Dendritic cell treated with granulocyte-macrophage colony-stimulating factor and Interleukin-4, amounts not matched to agents 40 ng/mL and 50 ng/mL, for 4 days (primary cell): ENCODE data around the gene SPTY2D1.
"Not testable (repeated sequence)": the region's sequence is repeated elsewhere in the genome, so short reads cannot be mapped to it uniquely, and the experiment has no call there.

Source experiments
- H3K27ac Mint-ChIP-seq: one replicate; pipeline ENCODE4 v1.8.0; 2022; ENCODE audit warnings: mild to moderate bottlenecking, mixed read lengths
- H3K27me3 Mint-ChIP-seq: one replicate; pipeline ENCODE4 v1.8.0; 2022; ENCODE audit warnings: mild to moderate bottlenecking, mixed read lengths
- H3K36me3 Mint-ChIP-seq: one replicate; pipeline ENCODE4 v1.8.0; 2022; ENCODE audit warnings: low read depth, mixed read lengths
- H3K4me1 Mint-ChIP-seq: one replicate; pipeline ENCODE4 v1.8.0; 2022; ENCODE audit warnings: low read depth, mixed read lengths
- H3K4me3 Mint-ChIP-seq: one replicate; pipeline ENCODE4 v1.8.0; 2022; ENCODE audit warnings: mild to moderate bottlenecking, moderate library complexity, mixed read lengths
- H3K9me3 Mint-ChIP-seq: one replicate; pipeline ENCODE4 v1.8.0; 2022; ENCODE audit warnings: mixed read lengths
- intact Hi-C: fragments of 100-400 bp; cut with micrococcal nuclease; formaldehyde crosslinking; loops from one replicate; pipeline ENCODE4 v1.15.0; 2022

SPTY2D1 gene

DNA sequence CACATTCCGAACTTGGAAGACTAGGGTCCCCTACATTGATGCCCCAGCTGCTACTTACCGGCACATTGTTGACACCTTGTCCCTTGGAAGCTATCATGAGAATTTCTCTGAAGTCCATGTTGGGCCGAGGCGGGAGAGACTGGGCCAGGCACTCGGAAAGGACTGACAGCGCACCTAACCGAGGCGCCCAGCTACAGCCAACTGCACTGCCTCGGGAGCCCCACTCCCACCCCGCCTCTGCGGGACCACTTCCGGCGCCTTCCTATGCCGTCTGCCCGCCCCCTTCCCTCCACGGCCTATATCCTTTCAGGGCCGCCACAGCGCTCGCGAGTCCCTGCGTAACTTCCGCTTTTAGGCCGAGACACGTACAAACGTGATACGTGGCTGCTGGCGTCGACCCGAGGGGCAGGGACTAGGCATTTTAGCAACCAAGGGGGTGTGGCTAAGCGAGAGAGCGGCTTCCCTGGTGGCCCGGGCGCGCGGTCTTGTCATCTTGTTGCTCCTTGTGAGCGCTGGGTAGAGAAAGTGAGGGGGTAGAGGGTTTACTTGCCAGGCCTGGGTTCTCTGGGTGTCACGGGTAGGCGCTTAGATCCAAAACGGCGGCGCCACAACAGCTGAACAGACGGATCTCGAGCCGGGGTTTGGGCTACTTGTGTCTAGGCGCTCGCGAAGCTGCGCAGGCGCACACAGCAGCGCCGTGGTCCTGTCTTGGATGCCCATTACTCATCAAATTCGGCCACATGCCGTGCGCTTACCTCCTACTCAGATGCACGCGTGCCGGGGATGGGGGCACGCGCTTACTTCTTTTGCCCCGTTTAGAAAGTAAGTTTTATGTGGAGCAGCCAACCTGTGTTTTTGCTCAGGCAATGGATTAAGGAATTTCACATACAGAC lies at the start of gene SPTY2D1:
SPTY2D1 (minus strand) TSS at position 203 of the 893 bp plus-strand sequence; CDS start at position 118, 85 bp downstream.
- Mint-ChIP-seq H3K36me3 (peaks cover 19% of the 10 kb centered on the region), H3K27ac (peak within 1 kb of the TSS; percentile 98), H3K4me1 (peaks cover 14% of the 10 kb centered on the region), H3K9me3 (no peaks in the 10 kb centered on the region), H3K4me3 (peak within 1 kb of the TSS; percentile 82), H3K27me3 (peaks cover 10% of the 10 kb centered on the region)
- intact Hi-C loops = loop anchor here (1.0 to 5.0 kb wide), 5 partner anchors 18 to 312 kb away; partner anchors contain the start of genes GTF2H1, HPS5, TMEM86A and TSG101

GRCh38 chr11:18682466-18682865 lies 48.3 kb upstream of the SPTY2D1 start:
- H3K36me3 Mint-ChIP-seq = no peaks in the 10 kb centered on the region

GRCh38 chr11:18681949-18682348 lies 47.8 kb upstream of the SPTY2D1 start:
- H3K9me3 Mint-ChIP-seq, intact Hi-C loops, H3K27ac Mint-ChIP-seq, H3K36me3 Mint-ChIP-seq, H3K4me3 Mint-ChIP-seq, H3K27me3 Mint-ChIP-seq, H3K4me1 Mint-ChIP-seq: not testable (repeated sequence)

More at GRCh38 chr11:18682466-18682865, 48.3 kb upstream of the SPTY2D1 start:
- intact Hi-C loops = no loop called here
- H3K27ac Mint-ChIP-seq = no peak overlapping the region
- peaks cover 7% of the 10 kb centered on the region for H3K27me3 Mint-ChIP-seq
- H3K4me3 Mint-ChIP-seq = no peak overlapping the region
- no peaks in the 10 kb centered on the region for H3K9me3 Mint-ChIP-seq
- no peaks in the 10 kb centered on the region for H3K4me1 Mint-ChIP-seq

DNA sequence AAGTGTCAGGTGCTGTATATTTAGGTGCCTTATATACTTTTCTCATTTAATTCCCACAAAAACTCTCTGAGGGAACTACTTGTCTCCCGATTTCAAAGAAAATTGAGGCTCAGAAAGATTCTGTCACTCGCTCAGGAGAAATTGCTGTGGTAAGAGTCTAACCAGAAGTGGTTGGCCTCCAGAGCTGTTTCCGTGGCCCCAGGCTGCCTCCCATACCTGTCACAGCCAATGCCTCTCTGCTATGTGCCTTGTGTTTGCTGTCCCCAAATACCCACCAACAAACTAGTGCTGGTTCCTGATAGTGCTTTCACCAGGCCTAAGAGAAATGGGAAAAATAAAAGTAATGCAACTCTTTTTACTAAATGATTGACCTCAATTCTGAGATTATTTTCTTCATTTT lies 43.4 kb upstream of the SPTY2D1 start:
- no peak overlapping the region for H3K4me3 Mint-ChIP-seq
- no peaks in the 10 kb centered on the region for H3K27me3 Mint-ChIP-seq
- no peaks in the 10 kb centered on the region for H3K9me3 Mint-ChIP-seq
- H3K36me3 Mint-ChIP-seq = no peaks in the 10 kb centered on the region
- no peak overlapping the region for H3K27ac Mint-ChIP-seq
- H3K4me1 Mint-ChIP-seq = peaks cover 17% of the 10 kb centered on the region
- intact Hi-C loops = no loop called here

DNA sequence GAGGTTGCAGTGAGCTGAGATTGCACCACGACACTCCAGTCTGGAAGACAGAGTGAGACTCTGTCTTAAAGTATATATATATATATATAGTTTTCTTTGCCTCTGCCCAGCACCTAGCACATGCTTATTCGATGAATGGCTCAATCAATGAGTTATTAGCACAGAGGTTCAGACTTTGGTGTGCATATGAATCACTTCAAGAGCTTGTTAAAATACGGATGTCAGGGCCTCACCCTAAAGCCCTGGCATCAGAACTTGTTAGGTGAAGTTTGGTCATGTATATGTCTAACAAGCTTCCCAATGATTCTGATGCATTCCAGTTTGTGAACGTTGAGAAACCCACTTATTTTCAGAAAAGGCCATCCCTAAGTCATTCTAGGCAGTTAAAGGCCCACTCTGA lies 42.7 kb upstream of the SPTY2D1 start:
- Mint-ChIP-seq H3K36me3 (no peaks in the 10 kb centered on the region), H3K27ac (no peak overlapping the region), H3K9me3 (no peaks in the 10 kb centered on the region), H3K4me1 (peaks cover 17% of the 10 kb centered on the region), H3K27me3 (no peaks in the 10 kb centered on the region), H3K4me3 (no peak overlapping the region)
- intact Hi-C loops = no loop called here

DNA sequence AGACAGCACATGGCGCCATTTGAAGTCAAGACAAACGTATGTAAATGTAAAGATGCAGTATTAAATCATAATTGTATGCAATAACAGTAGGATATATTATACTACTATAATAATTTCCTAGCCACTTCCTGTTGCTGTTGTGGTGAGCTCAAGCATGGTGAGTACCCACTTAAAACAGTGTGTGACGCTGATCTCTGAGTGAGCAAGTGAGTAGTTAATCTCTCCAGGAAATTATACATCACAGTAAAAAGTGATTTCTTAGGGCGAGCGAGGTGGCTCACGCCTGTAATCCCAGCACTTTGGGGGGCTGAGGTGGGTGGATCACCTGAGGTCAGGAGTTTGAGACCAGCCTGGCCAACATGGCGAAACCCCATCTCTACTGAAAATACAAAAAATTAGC lies 38.1 kb upstream of the SPTY2D1 start:
- H3K36me3 Mint-ChIP-seq, H3K9me3 Mint-ChIP-seq, intact Hi-C loops, H3K4me3 Mint-ChIP-seq, H3K27ac Mint-ChIP-seq, H3K27me3 Mint-ChIP-seq: not testable (repeated sequence)
- H3K4me1 Mint-ChIP-seq = peaks cover 40% of the 10 kb centered on the region

DNA sequence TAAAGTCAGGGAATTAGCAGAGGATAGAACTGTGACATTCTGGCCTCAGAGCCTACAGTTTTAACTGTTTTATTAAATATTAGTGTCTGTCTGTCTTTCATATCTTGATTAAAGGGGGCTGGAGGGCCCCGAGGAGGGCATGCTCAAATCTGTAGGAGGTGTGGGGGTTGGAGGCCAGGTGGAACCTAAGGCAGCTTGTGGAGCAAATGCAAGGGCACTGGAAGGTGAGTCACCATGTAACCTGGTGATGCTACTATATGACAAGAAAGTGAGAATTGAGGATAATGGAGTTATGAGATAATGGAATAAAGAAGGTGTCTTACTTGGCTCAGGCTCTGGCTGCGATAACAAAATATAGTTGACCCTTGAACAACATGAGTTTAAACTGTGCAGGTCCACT lies 37.1 kb upstream of the SPTY2D1 start:
- no peaks in the 10 kb centered on the region for H3K9me3 Mint-ChIP-seq
- no peak overlapping the region for H3K27ac Mint-ChIP-seq
- H3K4me3 Mint-ChIP-seq = no peak overlapping the region
- H3K36me3 Mint-ChIP-seq = no peaks in the 10 kb centered on the region
- no peaks in the 10 kb centered on the region for H3K27me3 Mint-ChIP-seq
- intact Hi-C loops = no loop called here
- H3K4me1 Mint-ChIP-seq = peaks cover 46% of the 10 kb centered on the region

GRCh38 chr11:18669711-18670110 lies 35.6 kb upstream of the SPTY2D1 start:
- H3K9me3 Mint-ChIP-seq = no peaks in the 10 kb centered on the region
- intact Hi-C loops = no loop called here
- H3K36me3 Mint-ChIP-seq = no peaks in the 10 kb centered on the region
- no peaks in the 10 kb centered on the region for H3K27me3 Mint-ChIP-seq
- H3K27ac Mint-ChIP-seq = no peak overlapping the region
- H3K4me3 Mint-ChIP-seq = no peak overlapping the region
- H3K4me1 Mint-ChIP-seq = peaks cover 48% of the 10 kb centered on the region

GRCh38 chr11:18669219-18669596 lies 35.1 kb upstream of the SPTY2D1 start:
- intact Hi-C loops = no loop called here
- H3K27me3 Mint-ChIP-seq = no peaks in the 10 kb centered on the region

GRCh38 chr11:18668131-18668530 lies 34.0 kb upstream of the SPTY2D1 start:
- no peaks in the 10 kb centered on the region for H3K9me3 Mint-ChIP-seq
- H3K4me1 Mint-ChIP-seq = peaks cover 38% of the 10 kb centered on the region
- peak overlapping the region; percentile 57 for H3K27ac Mint-ChIP-seq
- no peak overlapping the region for H3K4me3 Mint-ChIP-seq
- H3K36me3 Mint-ChIP-seq = no peaks in the 10 kb centered on the region
- intact Hi-C loops = no loop called here
- no peaks in the 10 kb centered on the region for H3K27me3 Mint-ChIP-seq

More at GRCh38 chr11:18669219-18669596, 35.1 kb upstream of the SPTY2D1 start:
- no peaks in the 10 kb centered on the region for H3K36me3 Mint-ChIP-seq
- no peak overlapping the region for H3K27ac Mint-ChIP-seq
- no peaks in the 10 kb centered on the region for H3K9me3 Mint-ChIP-seq
- no peak overlapping the region for H3K4me3 Mint-ChIP-seq
- H3K4me1 Mint-ChIP-seq = peaks cover 48% of the 10 kb centered on the region

- H3K4me3 Mint-ChIP-seq, H3K27ac Mint-ChIP-seq, intact Hi-C loops, H3K36me3 Mint-ChIP-seq, H3K9me3 Mint-ChIP-seq, H3K27me3 Mint-ChIP-seq: not testable (repeated sequence)
- peaks cover 35% of the 10 kb centered on the region for H3K4me1 Mint-ChIP-seq
Measured at GRCh38 chr11:18665353-18665872, 31.3 kb upstream of the SPTY2D1 start.

- Mint-ChIP-seq H3K4me1 (peaks cover 6% of the 10 kb centered on the region), H3K36me3 (no peaks in the 10 kb centered on the region), H3K9me3 (no peaks in the 10 kb centered on the region), H3K27me3 (peaks cover 6% of the 10 kb centered on the region), H3K27ac (peak overlapping the region; percentile 41), H3K4me3 (no peak overlapping the region)
- intact Hi-C loops = no loop called here
Measured at GRCh38 chr11:18657673-18658072, 23.5 kb upstream of the SPTY2D1 start.

DNA sequence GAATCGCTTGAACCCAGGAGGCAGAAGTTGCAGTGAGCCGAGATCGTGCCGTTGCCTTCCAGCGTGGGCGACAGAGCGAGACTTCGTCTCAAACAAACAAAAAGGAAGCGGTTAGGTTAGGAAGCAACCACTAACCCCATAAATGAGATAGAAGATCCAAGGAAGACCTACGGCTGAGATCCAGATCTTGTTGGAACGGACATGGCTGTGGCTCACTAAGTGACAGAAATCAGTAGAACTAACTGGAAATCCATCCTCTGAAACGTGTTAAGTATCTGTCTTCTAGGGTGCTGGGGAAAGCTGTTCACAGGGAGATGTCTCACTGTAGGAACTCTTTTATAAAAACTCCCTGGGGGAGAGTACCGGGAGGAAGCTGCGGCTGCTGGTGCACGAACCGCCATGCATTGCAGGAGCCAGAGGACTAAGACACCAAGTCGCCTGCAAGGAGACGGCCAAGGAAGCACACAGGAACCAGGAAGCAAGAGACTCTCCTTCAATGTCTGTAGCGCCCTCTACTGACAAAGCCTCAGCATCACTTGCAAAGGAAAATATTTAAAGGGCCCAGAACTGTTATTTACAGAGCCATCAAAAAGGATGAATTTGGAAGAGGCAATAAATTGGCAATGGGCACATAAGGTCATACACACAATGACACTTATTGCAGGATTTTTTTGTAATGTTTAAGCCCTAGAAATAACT lies 16.9 kb upstream of the SPTY2D1 start:
- H3K36me3 Mint-ChIP-seq = no peaks in the 10 kb centered on the region
- H3K27me3 Mint-ChIP-seq = no peaks in the 10 kb centered on the region
- H3K27ac Mint-ChIP-seq = peak overlapping the region; percentile 26
- no peaks in the 10 kb centered on the region for H3K9me3 Mint-ChIP-seq
- no peak overlapping the region for H3K4me3 Mint-ChIP-seq
- intact Hi-C loops = no loop called here
- no peaks in the 10 kb centered on the region for H3K4me1 Mint-ChIP-seq

- Mint-ChIP-seq H3K36me3 (no peaks in the 10 kb centered on the region), H3K27ac (peak overlapping the region; percentile 26), H3K9me3 (no peaks in the 10 kb centered on the region), H3K27me3 (no peaks in the 10 kb centered on the region), H3K4me1 (no peaks in the 10 kb centered on the region), H3K4me3 (no peak overlapping the region)
- intact Hi-C loops = no loop called here
Measured at GRCh38 chr11:18650353-18650752, 16.2 kb upstream of the SPTY2D1 start.
